ENCODE measurements around the gene TMEM156.

TMEM156 gene

GRCh38 chr4:38920677-38921076, 111.5 kb downstream of the TMEM156 start:
- DNase-seq, result no peak

DNA sequence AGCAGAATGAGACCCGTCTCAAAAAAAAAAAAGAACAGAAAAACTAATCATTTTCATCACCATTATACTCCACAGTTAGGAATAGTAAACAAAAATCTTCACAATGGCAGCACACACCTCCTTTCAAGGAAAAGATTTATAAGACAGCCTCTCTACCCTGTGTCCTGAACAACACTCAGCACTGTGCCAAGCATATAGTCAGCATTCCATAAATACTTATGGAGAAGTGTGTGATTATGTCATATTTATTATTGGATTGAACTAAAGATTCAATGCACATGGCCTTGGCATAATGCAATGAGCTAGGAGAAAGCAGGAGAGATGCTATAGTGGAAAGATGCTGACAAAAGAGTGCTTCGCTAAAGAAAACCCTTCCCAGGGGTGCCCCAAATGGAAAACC, 112.0 kb downstream of the TMEM156 start:
- DNase-seq, result no peak

- no peak for DNase-seq
Measured at GRCh38 chr4:38919494-38919893, 112.7 kb downstream of the TMEM156 start.

DNA sequence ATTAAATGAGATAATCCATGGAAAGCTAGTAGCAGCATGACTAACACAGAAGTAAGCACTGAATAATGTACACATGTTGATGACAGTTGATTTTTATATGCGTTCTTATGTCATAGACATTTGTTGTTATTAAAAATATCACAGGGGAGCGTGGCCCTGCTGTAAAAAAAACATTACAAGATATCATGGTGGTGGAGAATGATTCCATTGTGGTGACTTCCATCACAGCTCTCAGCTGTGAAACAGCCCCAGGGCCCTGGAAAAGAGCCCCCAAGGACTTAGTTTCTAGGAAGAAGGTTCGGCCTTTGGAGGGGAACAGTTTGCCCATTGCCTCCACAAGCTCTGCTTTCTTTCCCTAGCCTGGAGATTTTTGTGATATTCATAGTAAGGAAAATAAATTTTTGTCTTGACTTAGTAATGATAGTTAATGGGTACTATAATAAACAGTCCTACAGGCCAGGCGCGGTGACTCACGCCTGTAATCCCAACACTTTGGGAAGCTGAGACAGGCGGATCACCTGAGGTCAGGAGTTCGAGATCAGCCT, 114.7 kb downstream of the TMEM156 start:
- DNase-seq, result no peak

Measured in NCI-H1694 (cell line).